Activated effector memory CD4-positive, alpha-beta T cell treated with anti-CD3 and anti-CD28 coated beads, Interleukin-2, amount 50 U/mL, for 16 hours (primary cell): ENCODE data around the gene PUM1.

Experiments
- DNase-seq: peaks from one replicate; pipeline ENCODE4 v3.0.0-alpha.2; 2020

Gene PUM1

DNA sequence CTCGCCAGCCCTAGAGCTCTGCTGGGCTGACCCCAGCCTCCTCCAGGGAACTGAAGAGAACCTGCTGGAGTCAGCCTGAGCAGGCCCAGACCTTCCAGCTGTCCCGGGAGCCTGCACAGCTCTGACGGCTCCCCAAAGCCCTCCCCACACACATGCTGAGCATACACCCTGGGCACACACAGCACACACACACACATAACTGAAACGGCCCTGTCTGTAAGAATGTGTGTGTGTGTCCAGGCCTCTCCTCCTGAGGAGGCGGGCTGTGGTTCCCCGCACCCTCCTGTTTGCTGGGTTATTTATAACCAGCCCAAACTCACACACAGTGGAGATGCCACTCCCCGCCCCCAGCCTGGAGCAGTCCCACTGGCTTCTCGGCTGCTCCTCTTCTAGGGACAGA, 177.1 kb downstream of the PUM1 start:
- no peak for DNase-seq

DNA sequence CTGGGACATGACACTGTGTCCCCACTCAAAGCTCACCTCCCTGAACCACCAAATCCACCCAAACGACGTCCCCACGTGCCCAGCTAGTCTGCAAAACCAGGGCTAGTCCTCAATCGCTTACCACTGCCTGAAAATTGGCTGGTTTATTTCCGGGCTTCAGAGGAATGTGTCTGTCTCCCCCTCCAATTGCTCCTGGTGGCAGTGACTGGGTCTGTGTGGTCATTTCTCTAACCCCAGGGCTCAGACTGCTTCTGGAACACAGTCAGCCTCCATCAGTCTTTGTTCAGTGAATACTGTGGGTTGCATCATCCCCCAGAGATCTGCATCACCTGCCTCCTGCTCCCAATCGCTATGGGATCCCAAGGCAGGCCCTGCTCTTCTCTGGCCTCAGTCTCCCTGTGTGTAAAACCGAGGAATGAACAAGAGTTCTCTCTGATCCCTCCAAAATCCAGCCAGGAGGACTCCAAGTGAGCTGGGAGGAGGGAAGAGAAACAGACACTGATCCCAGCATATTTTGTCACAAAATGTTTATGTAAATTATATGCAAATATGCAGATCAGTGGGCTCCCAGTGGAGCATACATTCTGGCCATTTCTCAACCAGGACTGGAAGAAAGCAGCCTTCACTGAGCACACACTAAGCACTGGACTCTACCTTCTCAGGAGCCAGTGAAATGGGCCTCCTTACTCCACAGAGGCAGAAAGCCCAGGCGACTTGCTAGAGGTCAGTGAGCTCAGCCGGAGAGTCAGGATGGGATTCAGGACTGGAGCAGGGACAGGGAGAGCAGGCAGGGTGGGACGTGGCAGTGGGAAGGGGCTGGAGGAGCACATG, 177.8 kb downstream of the PUM1 start:
- DNase-seq: no peak

DNA sequence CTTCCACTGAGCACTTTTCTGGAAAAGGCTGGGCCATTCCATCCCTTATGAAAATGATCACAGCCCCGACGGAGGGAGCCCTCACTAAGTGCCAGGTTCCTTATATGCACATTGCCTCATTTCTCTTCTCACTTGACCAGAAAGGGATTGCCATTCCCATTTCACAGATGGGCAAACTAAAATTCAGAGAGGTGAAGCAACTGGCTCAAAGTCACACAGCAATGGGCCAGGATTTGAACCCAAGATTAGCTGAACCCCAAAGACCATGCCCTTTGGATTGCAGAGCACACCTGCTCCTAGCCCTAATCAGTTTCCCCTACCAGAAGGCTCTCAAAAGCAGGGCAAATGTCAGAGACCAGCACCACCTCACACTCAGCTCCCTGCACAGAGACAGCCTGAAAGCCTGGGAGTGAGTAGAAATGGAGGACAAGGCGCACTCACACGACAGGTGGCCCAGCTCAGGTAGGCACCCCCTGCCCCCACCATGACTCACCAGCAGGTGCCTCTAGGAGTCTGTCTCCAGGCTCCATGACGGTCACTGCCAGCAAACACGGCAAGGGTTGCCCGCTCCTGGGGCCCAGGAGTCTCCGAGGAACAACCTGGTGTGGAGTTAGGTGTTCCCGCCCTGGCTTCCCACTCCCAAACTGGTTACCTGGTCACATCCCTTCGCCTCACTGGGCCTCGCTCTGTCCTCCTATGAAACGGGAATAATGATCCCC, 178.6 kb downstream of the PUM1 start:
- DNase-seq: no peak

DNA sequence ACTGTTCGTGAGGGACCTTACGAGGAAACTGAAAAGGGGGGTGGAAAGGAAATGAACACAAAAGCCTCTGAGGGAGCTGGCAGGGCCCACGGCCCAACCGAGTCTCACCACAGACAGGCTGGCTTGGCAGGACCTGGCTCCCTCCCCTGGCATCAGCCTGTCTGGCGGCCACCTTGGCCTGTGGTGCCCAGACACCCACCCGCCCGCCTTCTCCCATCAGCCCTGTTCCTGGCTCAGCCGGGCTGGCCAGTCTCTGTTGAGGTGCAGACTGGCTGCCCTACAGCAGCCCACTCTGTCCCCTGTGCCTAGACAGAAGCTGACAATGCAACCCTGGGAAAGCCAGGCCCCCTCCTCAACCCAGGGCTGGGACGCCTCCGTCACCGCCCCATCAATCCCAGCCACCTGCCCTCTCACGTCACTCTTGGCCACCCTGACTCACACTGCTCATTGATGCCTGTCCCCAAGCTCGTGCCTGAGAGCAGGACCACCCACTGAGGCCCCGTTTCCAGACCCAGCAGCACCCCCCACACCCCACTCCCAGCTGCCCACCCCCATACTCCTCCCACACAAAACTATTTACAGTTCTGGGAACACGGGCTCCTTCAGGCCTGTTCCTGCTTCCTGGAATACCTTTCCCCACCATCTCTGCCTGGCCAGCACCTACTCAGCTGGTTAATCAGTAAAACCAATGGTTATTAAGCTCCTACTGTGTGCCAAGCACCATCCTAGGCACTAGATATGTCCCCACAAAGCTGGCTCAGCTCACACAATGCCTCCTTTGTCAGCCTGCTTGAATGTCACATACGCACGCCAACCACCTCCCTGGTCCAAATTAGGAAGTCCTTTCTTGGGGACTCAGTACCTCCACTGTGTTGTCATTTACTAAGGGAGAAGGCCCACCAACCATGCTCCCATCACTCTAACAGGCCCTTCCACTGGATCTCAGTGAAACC, 179.7 kb downstream of the PUM1 start:
- DNase-seq: no peak

DNA sequence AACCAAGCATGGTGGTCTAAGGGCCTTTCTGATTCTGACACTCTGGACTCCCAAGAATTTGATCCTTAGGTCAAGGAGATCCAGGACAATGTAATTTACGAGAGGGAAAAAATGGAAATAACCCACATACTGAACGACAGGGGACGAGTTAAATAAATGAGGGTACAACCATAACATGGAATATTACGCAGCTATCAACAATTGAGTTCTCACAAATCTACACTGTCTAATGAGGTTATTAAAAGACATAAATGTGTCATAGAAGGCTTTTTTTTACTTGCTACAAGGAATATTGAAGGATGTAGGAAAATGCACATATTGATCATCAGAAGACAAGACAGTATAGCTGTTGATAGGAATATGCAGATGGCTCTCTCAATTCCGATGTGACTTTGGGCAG, 180.8 kb downstream of the PUM1 start:
- no peak for DNase-seq

DNA sequence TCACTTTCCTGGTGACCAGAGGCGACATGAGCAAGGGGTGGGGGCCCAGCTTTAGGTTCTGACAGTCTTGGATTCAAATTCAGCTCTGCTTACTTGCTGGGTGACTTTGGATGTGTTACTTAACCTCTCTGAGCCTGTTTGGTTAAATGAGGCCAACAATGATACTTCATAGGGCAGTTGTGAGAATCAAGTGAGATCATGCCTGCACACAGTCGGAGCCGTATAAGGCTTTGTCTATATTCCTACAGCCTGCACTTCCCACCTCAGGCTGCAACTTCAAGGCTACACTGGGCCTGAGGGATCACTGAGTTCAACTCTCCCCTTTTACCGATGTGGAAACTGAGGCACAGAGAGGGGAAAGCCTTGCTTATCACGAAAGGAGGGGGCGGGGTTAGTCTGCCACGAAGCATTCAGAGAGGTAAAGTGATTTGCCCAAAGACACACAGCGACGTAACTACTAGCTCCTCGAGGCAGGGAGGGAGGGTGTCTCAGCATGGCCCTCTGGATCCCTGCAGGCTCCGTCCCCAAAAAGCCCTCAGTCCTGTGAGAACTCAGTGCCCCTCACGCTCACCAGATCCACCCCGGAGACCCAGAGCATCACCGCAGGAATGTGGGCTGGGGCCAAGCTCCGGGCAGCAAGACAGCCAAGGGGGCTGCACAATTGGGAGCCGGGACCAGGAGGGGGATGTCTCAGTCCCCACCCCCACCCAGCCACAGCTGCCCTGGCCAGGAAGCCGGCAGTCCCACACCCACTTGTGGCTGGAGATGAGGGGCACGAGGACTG, 181.9 kb downstream of the PUM1 start:
- no peak for DNase-seq

DNA sequence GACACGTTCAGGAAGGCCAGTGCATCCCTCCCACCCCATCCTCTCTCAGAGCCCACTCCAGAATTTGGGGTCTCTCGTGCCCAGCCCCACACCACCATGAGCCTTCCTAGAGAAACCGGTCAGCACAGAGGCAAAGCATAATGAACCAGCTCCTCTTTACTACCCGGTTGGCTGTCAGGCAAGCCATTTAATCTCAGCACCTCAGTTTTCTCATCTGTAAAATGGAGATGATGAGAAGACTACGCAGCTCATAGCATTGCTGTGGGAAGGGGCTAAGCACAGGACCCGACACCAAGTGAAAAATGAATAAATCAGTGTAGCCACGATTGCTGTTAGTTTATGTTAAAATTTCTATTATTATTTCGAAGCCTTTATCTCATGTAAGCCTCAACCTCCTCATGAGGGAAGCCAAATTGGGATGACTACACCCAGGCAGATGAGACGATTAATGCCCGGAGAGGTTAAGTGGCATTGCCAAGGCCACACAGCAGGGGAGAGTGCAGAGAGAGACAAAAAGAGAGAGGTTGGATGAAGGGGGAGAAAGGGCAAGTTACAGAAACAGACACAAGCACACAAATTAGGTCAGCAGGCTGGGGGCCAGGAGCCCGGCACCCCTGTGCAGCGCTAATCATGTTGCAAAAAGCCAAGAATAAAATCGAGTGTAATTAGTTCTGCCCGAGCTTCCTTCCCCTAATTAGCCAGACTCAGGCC, 182.7 kb downstream of the PUM1 start:
- DNase-seq: no peak
